ENCODE results near the gene UBAC1.

UBAC1 gene

GRCh38 chr9:135932656-135933055, 28.5 kb downstream of the UBAC1 start:
- CTCF ChIA-PET, result no interaction called here

GRCh38 chr9:135931349-135931820, 29.8 kb downstream of the UBAC1 start:
- DNase-seq (ENCODE audit: low spot score), result no peak
- H3K27ac ChIP-seq, result peak overlapping the region; percentile 81
- ChIA-PET CTCF (no interaction called here), POLR2A (ENCODE audit: low non-redundant PET) (no interaction called here)
- TF ChIP-seq CTCF (conservative IDR thresholded peaks at IDR 0.05; ENCODE audit: low read depth), result no peak

More at GRCh38 chr9:135932656-135933055, 28.5 kb downstream of the UBAC1 start:
- DNase-seq (ENCODE audit: low spot score), result no peak
- POLR2A ChIA-PET (ENCODE audit: low non-redundant PET), result no interaction called here
- no peak for TF ChIP-seq CTCF (conservative IDR thresholded peaks at IDR 0.05; ENCODE audit: low read depth)
- peak overlapping the region; percentile 42; the same call in 1 of the 2 replicates for H3K27ac ChIP-seq

- peak overlapping the region; percentile 81 for H3K27ac ChIP-seq
- CTCF ChIA-PET, result no interaction called here
- TF ChIP-seq CTCF (conservative IDR thresholded peaks at IDR 0.05; ENCODE audit: low read depth), result no peak
- POLR2A ChIA-PET (ENCODE audit: low non-redundant PET), result no interaction called here
- DNase-seq (ENCODE audit: low spot score), result no peak
Measured at GRCh38 chr9:135930446-135931345, 30.5 kb downstream of the UBAC1 start.

- ChIA-PET POLR2A (ENCODE audit: low non-redundant PET) (no interaction called here), CTCF (no interaction called here)
- H3K27ac ChIP-seq, result peak overlapping the region; percentile 81
- DNase-seq (ENCODE audit: low spot score), result no peak
- no peak for TF ChIP-seq CTCF (conservative IDR thresholded peaks at IDR 0.05; ENCODE audit: low read depth)
Measured at GRCh38 chr9:135929656-135930445, 31.3 kb downstream of the UBAC1 start.

- peak overlapping the region; percentile 81 for H3K27ac ChIP-seq
Measured at GRCh38 chr9:135928731-135929655, 32.2 kb downstream of the UBAC1 start.

More at GRCh38 chr9:135928731-135929655, 32.2 kb downstream of the UBAC1 start:
- no peak for DNase-seq (ENCODE audit: low spot score)
- CTCF ChIA-PET, result no interaction called here
- TF ChIP-seq CTCF (conservative IDR thresholded peaks at IDR 0.05; ENCODE audit: low read depth), result no peak
- POLR2A ChIA-PET (ENCODE audit: low non-redundant PET), result no interaction called here

All from RWPE1 (cell line).